Esophagus squamous epithelium (tissue), 5 donors: ENCODE measurements around the gene EPS8L1. TPM values are rescaled to one million over a fixed set of nuclear protein-coding genes. Genes with fewer than 3 reads are reported as not detected.
A peak's percentile ranks its signal among the peaks of the same experiment; 100 is the strongest.
"Not testable (repeated sequence)": the region's sequence is repeated elsewhere in the genome, so short reads cannot be mapped to it uniquely, and the experiment has no call there.

Experiments
- DNase-seq: peaks from one replicate; lab custom pipeline; 2025; lab: John Stamatoyannopoulos, UW
- H3K27ac ChIP-seq, 4 donors: fragments of 200-600 bp; sonication (generic); one replicate each; pipeline ENCODE4 v1.5.1; 2016 to 2019; ENCODE audit warnings: mild to moderate bottlenecking in 1 of 4
- H3K27me3 ChIP-seq, 4 donors: fragments of 200-600 bp; sonication (generic); 1 replicate in 3 of 4; 2 replicates in 1 of 4; pipeline versions ENCODE4 v1.5.1 to v1.6.0; 2017 to 2021; ENCODE audit warnings: antibody characterized with exemption in 1 of 4
- H3K36me3 ChIP-seq, 3 donors: fragments of 200-600 bp; sonication (generic); one replicate each; pipeline ENCODE4 v1.5.1; 2016 to 2019
- H3K4me1 ChIP-seq, 3 donors: fragments of 200-600 bp; sonication (generic); one replicate each; pipeline ENCODE4 v1.5.1; 2017 to 2019
- H3K4me3 ChIP-seq, 4 donors: fragments of 200-600 bp; sonication (generic); 1 replicate in 3 of 4; 2 replicates in 1 of 4; pipeline ENCODE4 v1.5.1; 2016 to 2019; ENCODE audit warnings: mild to moderate bottlenecking in 2 of 4, moderate library complexity in 1 of 4
- H3K9me3 ChIP-seq, 3 donors: fragments of 200-600 bp; sonication (generic); one replicate each; pipeline ENCODE4 v1.5.1; 2016 to 2019
- POLR2A ChIP-seq, 4 donors: fragments of 450-650 bp; IDR thresholded peaks; one replicate each; pipeline ENCODE4 v1.6.1; 2017; ENCODE audit warnings: antibody characterized with exemption in 4 of 4, mild to moderate bottlenecking in 4 of 4, moderate library complexity in 3 of 4
- WGBS, 2 donors: methylation state at CpG; one replicate each; pipeline ENCODE4 v1.1.5; 2018; 5-methylcytosine and 5-hydroxymethylcytosine counted together
- intact Hi-C: fragments of 100-400 bp; cut with DNase I; formaldehyde crosslinking; loops from one replicate; pipeline ENCODE4 v1.15.0; 2022
- total RNA-seq, 4 donors: library from RNA; depleted of rRNA; stranded (reverse); fragments of >200 nt; gene quantifications; one replicate each; pipeline ENCODE4 v1.1.0, GENCODE V29; 2016
- TF ChIP-seq, protein P1 (sequence below), 6 experiments: fragments of 450-650 bp in 4 of 6; fragments of 200-600 bp in 2 of 6; sonication (generic) in 2 of 6; IDR thresholded peaks; one replicate each; pipeline ENCODE4 v1.5.1; 2016 to 2019; ENCODE audit warnings: antibody characterized with exemption in 6 of 6, mild to moderate bottlenecking in 4 of 6, moderate library complexity in 4 of 6
- donor health status: DM: yes; HTN: yes; CAD: no.

Gene EPS8L1
- total RNA-seq, 4 donors from 2014 or later: 151 to 341 (median 286) TPM

DNA sequence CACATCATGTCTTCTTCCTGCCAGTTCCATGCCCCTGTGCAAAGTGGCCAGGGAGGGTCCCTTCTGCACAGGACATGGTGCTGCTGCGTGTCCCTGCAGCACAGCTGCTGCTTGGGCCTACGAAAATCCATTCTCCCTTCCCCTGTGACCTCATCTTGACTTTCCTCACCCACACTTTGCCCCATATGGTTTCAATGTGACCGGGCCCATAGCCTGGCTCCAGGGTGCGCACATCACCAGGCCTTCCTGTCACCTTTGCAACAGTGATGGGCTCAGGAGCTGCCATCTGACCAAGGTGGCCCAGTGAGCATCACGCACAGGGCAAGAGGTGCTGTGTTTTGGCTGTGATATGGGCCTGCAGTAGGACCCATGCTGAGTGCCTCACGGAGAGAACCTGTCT is 30.9 kb downstream of the EPS8L1 start:
- TF ChIP-seq, protein P1, sequence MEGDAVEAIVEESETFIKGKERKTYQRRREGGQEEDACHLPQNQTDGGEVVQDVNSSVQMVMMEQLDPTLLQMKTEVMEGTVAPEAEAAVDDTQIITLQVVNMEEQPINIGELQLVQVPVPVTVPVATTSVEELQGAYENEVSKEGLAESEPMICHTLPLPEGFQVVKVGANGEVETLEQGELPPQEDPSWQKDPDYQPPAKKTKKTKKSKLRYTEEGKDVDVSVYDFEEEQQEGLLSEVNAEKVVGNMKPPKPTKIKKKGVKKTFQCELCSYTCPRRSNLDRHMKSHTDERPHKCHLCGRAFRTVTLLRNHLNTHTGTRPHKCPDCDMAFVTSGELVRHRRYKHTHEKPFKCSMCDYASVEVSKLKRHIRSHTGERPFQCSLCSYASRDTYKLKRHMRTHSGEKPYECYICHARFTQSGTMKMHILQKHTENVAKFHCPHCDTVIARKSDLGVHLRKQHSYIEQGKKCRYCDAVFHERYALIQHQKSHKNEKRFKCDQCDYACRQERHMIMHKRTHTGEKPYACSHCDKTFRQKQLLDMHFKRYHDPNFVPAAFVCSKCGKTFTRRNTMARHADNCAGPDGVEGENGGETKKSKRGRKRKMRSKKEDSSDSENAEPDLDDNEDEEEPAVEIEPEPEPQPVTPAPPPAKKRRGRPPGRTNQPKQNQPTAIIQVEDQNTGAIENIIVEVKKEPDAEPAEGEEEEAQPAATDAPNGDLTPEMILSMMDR (IDR thresholded peaks at IDR 0.05): no peak
- TF ChIP-seq POLR2A (IDR thresholded peaks at IDR 0.05): no peak
- Histone ChIP-seq H3K36me3 (peaks cover 5 to 66% (median 16%) of the 10 kb centered on the region in 3 donors), H3K27ac (no peak overlapping the region), H3K4me1 (peaks cover 0 to 12% (median 0%) of the 10 kb centered on the region in 3 donors), H3K9me3 (peaks cover 0 to 6% (median 0%) of the 10 kb centered on the region in 3 donors), H3K4me3 (no peak overlapping the region), H3K27me3 (no peaks in the 10 kb centered on the region)
- no peak for DNase-seq
- intact Hi-C loops: no loop called here
- WGBS, 2 donors: 90 to 96% methylated on average over 3 to 6 of the region's 6 CpGs

DNA sequence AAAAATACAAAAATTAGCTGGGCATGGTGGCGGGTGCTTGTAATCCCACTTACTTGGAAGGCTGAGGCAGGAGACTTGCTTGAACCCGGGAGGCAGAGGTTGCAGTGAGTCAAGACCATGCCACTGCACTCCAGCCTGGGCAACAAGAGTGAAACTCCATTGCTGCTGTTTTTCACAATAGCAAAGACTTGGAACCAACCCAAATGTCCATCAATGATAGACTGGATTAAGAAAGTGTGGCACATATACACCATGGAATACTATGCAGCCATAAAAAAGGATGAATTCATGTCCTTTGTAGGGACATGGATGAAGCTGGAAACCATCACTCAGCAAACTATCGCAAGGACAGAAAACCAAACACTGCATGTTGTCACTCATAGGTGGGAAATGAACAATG is 31.6 kb downstream of the EPS8L1 start:
- not testable (repeated sequence) for H3K27me3 ChIP-seq
- WGBS, 2 donors: 95 to 100% methylated on average over 3 of the region's 3 CpGs

DNA sequence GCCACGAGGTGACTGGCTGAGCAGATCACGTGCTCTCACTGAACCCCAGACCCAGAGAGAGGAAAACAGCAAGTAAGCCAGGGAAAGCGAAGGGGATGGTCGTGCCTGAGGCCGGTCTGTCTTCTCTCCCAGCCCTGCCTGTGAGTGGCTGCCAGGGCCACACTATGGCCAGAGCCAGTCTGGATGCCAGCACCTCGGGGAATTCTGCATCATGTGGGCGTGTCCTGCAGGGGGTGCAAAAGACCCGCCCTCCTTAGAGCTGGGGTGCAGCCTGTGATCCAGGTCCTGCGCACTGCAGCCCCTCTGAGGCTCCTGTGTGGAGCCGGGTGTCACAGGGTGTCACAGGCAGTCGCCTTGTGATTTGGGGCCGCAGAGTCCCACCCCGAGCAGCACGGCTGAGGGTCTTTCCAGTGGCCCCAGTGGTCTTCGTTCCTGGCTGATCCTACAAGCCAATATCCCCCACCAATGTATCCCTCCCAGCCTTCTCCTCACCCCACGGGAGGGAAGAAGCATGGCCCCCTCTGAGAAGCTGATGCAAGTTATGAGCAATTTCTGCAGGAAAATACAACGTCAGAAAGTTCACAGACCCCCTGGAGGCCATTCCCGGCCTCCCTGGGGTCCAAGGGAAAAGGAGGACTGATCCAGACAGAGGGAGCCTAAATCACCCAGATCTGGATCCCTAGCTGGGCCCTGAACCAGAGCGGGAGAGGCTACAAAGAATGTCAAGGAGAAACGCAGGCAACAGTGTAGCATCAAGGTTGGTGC is 34.0 kb downstream of the EPS8L1 start:
- peak overlapping the region in 2 of 4 donors; percentile 9 to 41 for H3K27ac ChIP-seq
- H3K4me3 ChIP-seq: no peak overlapping the region
- H3K9me3 ChIP-seq: no peaks in the 10 kb centered on the region
- intact Hi-C loops: no loop called here
- H3K36me3 ChIP-seq: peaks cover 0 to 56% (median 4%) of the 10 kb centered on the region in 3 donors
- no peaks in the 10 kb centered on the region for H3K27me3 ChIP-seq
- 76 to 81% methylated on average over 7 to 10 of the region's 20 CpGs for WGBS, 2 donors
- H3K4me1 ChIP-seq: peaks cover 5 to 43% (median 27%) of the 10 kb centered on the region in 3 donors
- no peak for TF ChIP-seq POLR2A (IDR thresholded peaks at IDR 0.05)
- TF ChIP-seq, protein P1 (IDR thresholded peaks at IDR 0.05): no peak
- no peak for DNase-seq

More for the DNA sequence above, 31.6 kb downstream of the EPS8L1 start:
- DNase-seq, H3K4me3 ChIP-seq, intact Hi-C loops, H3K9me3 ChIP-seq, H3K27ac ChIP-seq: not testable (repeated sequence)
- H3K36me3 ChIP-seq: peaks cover 5 to 66% (median 10%) of the 10 kb centered on the region in 3 donors
- peaks cover 0 to 18% (median 5%) of the 10 kb centered on the region in 3 donors for H3K4me1 ChIP-seq

DNA sequence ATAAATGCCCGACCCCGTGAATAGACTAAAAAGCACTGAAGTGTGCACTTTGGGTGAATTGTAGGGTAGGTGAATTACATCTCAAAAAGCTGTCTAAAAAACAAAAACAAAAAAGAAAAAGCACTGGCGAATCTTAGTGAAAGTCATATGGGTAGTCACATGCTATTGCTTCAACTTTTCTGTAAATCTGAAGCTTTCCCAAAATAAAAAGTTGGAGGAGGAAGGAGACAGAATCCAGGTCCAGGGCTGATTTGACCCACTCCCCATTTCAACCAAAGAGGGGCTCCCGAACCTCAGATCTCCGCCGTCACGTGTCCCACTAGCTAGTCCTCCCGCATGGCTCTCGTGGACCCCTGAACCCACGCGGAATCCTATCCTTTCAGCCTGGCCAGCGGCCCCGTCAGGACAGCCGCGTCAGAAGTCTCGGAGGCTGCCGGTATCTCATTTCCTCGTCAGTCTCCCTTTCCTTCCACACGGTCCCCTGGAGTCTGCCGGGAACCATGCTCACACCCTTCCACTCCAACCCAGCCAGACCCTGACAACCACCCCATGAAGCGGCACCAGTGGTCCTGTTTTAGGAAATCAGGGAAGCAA is 35.7 kb downstream of the EPS8L1 start:
- no peak for DNase-seq
- peaks cover 15 to 59% (median 41%) of the 10 kb centered on the region in 3 donors for H3K4me1 ChIP-seq
- intact Hi-C loops: no loop called here
- peak overlapping the region; percentile 89 to 99 (median 94) for H3K27ac ChIP-seq
- H3K27me3 ChIP-seq: no peaks in the 10 kb centered on the region
- WGBS, 2 donors: 63 to 84% methylated on average over 15 to 20 of the region's 21 CpGs
- TF ChIP-seq, protein P1 (IDR thresholded peaks at IDR 0.05): no peak
- TF ChIP-seq POLR2A (IDR thresholded peaks at IDR 0.05): no peak
- peaks cover 0 to 52% (median 4%) of the 10 kb centered on the region in 3 donors for H3K36me3 ChIP-seq
- H3K4me3 ChIP-seq: no peak overlapping the region
- H3K9me3 ChIP-seq: no peaks in the 10 kb centered on the region

DNA sequence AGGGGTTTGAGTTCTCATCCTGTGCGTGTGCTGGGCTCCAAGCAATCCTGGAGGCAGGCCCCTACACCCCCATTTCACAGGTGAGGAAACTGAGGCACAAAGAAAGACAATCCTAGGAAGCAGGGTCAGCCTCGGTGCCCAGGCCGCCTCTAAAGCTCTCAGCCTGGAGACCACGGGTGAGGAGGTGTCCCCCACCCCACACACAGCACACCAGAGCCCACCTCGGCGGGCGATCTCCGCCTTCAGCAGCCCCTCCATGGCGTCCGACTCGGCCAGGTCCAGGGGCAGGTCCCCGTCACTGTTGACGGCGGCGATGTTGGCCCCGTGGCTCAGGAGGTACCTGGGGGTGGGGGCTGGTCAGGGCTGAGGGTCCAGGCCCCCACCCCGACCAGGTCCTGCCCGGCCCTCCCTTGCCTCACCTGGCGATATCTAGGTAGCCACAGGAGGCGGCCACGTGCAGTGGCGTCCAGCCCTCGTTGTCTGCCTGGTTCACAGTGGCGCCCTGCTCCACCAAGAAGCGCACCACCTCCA is 36.6 kb downstream of the EPS8L1 start:
- no peaks in the 10 kb centered on the region for H3K9me3 ChIP-seq
- H3K27me3 ChIP-seq: no peaks in the 10 kb centered on the region
- no peak for DNase-seq
- peaks cover 21 to 66% (median 41%) of the 10 kb centered on the region in 3 donors for H3K4me1 ChIP-seq
- 85% methylated on average over 4 of the region's 25 CpGs; no CpG with 5 or more reads in 1 of the 2 donors for WGBS, 2 donors
- no peak for TF ChIP-seq POLR2A (IDR thresholded peaks at IDR 0.05)
- TF ChIP-seq, protein P1 (IDR thresholded peaks at IDR 0.05): no peak
- H3K27ac ChIP-seq: peak overlapping the region; percentile 89 to 99 (median 94)
- H3K4me3 ChIP-seq: no peak overlapping the region
- peaks cover 0 to 42% (median 4%) of the 10 kb centered on the region in 3 donors for H3K36me3 ChIP-seq
- intact Hi-C loops: no loop called here
